ENCODE results near the gene NSMCE1.

The NSMCE1 gene

DNA sequence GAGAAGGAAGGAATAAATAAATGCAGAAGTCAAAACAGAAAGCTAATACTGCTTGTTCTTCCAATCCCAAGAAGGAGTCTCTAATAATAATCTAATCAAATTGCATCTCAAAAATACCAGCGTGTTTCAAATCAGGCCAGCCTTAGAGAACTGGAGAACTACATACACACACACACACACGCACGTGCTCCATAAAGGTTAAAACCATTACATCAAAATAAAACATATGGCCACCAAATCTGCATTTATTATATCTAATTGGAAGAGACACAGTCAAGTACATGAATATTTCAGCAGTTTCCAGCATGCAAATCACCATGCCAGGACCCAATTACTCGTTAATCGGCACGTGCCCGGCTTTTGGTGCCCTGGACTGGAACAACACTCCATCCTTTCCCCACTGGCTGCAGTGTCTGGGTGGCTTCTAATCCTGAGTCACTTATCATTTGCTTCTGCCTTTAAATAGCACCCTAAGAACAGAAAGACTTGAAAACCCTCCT is 85.6 kb downstream of the NSMCE1 start:
- FAIRE-seq, result no peak

DNA sequence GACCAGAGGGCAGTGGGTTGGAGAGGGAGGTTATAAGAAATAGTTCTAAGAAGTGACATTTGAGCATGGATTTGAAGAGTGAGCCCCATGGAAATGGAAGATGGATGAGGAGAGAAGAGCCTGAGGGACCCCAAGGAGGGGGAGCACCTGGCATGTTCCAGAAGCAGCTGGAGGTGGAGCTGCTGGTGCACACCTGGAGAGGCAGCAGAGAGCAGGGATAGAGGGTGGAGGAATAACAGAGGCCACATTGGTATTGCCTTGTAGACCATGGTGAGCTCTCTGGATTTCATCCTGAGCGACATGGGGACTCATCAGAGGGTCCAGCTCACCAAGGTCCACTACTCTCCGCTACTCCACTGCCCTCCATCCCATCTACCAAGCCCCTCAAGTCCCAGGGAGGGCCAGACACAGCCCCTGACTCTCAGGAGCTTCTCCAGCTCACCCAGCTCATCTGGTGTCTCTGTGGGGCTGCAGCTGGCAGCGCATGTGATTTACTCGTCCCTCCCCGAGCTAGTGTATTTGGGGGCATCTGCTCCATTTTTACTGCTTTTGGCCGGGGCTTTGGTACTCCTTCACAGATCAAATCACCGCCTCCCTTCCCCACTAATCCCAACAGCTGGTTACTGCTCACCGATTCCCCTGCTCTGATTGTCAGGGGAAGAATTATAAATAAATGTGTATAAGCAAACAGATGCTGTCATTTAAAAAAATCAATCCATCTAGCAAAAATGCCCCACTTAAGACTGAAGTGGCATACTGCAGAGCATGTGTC is 87.4 kb downstream of the NSMCE1 start:
- no peak for FAIRE-seq

DNA sequence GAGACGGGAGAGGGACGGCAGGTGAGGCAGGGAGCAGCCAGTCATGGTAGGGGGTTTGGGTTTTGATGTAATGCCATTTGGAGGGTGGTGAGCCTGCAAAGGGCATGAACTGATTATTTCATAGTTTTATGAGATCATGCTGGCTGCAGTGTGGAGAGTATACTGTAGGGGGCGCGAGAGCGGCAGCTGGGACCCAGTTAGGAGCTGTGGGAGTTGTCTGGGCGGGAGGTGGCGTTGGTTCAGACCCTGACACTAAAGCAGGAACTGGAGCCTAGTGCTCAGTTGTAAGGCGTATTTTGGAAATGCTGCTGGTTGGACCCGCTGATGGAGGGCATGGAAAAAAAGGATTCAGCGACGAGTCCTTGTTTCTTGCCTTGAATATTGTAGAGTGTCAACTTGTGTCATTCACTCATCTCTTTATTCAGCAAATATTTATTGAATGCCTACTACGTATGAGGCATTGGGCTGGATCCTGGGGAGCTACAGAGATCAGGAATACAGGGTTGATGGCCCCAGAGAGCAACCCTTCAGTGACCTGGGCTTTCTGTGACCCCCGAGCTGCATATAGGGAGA is 89.0 kb downstream of the NSMCE1 start:
- FAIRE-seq, result no peak

DNA sequence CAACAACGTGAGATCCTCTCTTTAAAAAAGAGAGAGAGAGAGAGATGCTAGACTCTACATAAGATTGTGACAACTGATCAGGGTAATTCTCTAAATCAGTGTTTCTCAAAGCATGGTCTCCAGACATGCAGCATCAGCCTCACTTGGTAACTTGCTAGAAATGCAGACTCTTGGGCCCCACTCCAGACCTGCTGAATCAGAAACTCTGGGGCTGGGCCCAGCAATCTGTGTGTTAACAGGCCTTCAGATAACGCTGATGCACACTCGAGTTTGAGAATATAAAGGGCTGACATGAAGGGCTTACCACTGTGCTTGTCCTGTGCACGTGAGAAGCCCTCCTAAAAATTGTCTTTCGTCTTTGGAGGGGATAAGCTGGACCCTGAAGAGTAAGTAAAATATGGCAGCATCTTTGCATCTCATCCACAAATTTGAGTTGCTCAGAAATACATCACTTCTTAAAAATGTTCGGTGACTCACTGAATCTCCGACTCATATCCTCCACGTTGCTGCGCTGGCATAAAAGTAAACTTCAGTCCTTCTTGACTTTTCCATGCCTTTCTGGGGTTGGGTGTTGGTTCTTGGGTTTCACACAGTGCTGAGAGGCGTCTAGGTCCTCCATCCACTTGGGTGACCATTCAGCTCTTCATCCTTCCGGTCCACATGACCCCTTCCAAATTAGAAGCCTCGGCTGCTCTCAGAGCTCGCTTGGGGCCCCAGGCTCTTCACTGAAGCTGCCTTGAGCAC is 91.4 kb downstream of the NSMCE1 start:
- no peak for FAIRE-seq

DNA sequence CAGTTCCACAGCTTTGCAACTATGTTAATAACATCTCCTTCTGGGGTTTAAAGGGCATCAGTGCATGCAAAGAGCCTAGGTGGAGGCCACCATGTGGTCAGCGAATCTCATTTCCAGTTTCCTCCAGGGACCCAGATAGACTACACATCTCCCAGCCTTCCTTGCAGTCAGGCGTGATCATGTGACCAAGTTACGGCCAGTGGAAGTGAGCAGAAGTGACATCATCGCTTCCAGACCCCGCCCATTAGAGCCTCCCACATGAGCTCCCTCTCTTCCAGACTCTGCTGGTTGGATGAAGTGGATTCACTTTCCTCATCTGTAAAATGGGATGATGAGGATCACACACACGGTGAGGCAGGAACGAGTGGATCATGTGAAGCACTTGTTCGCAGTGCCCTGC is 92.7 kb downstream of the NSMCE1 start:
- no peak for FAIRE-seq

Data from A204.1 (cell line).